B cell (primary cell): ENCODE results near the gene CRISPLD2.

Experiments
- CTCF ChIP-seq: fragments of 200-600 bp; IDR thresholded peaks from one replicate; pipeline ENCODE4 v1.8.0; 2022; ENCODE audit warnings: antibody characterized with exemption, mild to moderate bottlenecking
- EZH2 ChIP-seq: IDR thresholded peaks from 2 replicates; pipeline ENCODE4 v1.6.1; 2012; ENCODE audit warnings: borderline replicate concordance, low read depth, mild to moderate bottlenecking, moderate library complexity, low read length; ENCODE audit not compliant: insufficient read depth, poor library complexity, severe bottlenecking

GRCh38 chr16:84925092-84925772 is 105.4 kb downstream of the CRISPLD2 start:
- TF ChIP-seq CTCF = peak; percentile 81
- no peak for TF ChIP-seq EZH2
